HG03558 (cell line): Measurements from ENCODE around the gene ARHGAP5.

ENCODE experiments used
- ATAC-seq: cut with Tn5 transposase; IDR thresholded peaks from one replicate; pipeline ENCODE4 v1.9.1; 2021; ENCODE audit warnings: moderate number of reproducible peaks; ENCODE audit not compliant: unreplicated experiment; ENCODE audit errors: extremely low read depth

Gene ARHGAP5

DNA sequence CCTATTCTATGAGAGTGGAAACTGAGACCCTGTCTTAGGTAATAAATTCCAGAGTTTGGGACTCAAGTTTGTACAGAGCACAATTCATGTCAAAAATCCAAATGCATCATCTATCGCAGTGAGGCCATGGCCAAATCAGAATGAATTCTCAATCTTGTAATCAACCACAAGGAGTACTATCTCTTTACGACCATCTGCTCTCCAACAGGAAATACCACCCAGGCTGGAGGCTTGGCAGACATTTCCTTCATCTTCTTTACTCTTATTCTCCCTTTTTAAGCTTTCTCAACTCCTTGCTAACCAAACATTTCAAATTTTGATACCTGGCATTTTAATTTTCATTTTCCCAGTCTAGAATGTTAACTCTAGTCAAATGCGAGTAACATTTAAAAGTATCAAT, 92.1 kb downstream of the ARHGAP5 start:
- ATAC-seq: no peak

DNA sequence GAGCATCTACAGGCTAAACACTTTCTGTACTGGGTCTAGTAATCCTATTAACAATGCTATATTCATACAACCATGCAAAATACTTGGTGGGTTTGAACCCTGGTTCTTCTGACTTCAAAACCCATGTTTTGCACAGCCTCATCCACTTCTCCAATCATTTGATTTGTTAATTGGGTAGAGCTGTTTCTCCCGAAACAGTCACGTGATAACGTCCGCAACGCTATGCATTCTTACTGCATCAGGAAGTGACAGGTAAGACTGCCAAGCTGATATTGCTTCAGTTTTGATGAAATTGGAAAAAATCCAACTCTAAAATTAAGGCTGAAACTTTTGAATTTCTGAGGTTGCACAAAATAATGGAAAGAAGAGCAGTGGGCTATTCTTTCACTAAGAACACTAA, 94.4 kb downstream of the ARHGAP5 start:
- ATAC-seq: no peak

DNA sequence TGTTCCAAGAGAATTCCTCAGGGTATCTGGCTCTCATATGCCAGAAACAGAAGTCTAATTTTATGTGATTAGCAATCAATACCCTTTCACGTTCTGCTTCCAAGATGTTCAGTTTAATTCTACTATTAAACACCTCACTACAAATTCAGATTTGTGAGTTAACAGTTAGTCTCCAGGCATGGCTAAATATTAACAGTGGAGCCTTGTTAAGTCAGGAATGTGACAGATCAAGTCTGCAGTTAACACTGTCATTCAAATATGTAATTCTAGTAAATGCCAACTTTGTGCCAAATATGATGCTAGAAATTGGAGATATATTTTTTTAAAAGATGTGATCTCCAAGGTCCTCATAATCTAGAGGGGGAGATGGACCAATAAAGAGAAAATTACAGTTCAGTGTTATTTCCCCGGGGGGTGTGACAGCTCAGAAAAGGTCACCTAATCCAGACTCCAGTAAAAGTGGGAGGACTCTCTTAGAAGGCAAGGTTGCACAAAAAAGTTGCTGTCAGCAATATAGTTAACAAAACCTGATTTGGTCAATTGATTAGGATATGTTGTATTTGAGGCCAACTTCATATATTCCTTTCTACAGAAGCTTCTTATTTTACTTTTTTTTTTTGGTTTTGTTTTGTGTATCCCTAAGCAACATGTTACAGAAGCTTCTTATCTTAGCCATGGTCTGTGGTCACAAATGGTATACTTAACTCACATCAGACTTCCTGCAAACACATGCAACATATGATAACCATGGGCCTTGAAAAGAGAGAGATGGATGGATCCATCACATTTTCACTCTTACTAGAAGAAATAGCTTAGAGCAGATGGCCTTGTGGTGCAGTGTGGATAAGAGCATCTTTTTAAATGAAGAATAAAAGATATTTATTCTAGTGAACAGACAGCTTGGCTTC, 106.3 kb downstream of the ARHGAP5 start:
- ATAC-seq: no peak

DNA sequence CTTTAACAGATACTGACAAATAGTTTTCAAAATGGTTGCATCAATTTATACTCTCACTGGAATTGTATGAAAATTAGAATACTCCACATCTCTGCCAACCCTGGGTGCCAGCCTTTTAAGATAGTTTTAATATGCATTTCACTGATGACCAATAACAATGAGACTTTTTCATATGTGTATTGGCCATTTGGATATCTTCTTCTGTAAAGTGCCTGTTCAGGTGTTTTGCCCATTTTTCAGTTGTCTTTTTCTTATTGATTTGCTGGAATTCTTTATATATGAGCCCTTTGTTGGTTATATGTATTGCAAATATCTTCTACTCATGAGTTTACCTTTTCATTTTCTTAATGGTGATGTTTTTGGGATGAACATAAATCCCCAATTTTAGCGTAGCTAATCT, 108.0 kb downstream of the ARHGAP5 start:
- no peak for ATAC-seq

DNA sequence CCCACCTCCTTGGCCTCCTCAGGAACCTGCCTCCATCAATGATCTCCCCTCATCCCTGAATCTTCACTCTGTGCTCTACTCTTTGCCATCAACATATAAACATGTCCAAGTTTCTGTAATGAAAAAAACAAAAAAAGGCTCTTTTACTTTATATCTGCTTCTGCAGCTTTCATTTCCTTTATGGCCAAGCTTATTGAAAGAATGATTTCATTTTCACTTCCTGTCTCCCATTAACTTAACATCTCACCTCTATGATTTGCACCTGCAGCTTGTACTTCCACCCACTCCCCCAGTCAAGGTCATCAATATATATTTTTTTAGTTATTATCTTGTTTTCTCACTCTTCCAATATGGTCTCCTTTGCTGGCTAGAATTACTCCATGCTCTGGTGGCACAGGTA, 109.1 kb downstream of the ARHGAP5 start:
- ATAC-seq: peak; percentile 62

DNA sequence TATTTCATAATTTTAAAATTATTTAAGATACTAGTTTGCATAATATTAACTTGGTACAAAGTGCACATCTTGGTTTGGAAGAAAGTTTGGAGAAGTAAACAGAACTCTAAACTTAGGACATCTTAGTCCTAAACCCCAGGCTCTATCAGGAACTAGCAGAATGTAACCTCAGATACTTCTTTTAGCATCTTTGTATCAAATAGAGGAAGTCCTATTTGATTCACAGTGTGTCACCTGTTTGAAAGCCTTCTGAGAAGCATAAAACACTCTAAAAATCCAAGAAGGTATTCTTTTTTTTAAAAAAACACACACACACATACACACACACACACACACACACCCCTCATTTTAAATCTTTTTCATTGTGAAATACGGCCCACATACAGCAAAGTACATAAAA, 112.7 kb downstream of the ARHGAP5 start:
- no peak for ATAC-seq

DNA sequence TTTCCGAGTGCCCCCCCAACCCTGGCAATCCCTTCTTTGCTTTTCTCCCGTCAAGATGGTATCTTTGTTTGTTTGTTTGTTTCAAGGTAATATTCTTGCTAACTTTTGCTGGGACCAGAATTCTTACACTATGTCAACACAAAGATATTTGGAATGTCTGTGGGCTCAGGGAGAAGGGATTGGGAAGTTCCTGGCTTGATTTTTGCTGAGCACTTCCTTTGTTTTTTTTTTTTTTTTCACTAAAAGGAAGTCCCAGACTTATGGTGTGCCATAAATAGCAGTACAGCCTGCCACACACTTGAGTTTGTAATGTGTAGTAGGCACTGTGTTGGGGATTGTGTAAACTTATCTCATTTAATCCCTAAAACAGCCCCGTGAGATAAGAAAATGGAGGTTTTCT, 113.6 kb downstream of the ARHGAP5 start:
- no peak for ATAC-seq

DNA sequence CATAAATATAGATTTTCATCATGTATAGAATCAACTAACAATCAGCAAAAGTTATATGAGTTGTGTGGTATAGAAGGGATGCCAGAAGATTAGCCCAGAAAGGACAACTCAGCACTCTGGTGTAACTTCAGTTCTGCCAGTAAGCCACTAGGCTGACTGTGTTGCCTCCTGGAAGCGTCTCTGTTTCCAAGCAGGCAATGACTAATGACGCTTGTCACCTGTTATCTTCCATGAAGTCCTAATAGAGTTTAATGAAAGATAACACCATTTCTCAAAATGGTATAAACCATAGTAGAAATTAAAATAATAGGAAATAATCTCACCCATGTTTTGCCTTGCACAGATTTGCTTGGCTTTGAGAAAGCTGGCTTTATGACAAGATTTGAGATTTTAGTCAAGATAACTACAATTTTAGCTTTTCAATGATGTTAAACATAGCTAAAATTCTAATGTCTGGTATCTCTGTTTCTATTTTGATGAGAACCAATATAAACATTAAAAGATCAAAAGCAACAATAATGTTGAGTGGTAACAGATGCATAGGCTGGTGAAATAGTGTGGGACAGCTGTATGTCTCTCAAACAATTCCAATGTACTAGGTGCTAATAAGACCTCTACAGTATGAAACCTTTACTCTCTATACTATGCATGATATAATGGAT, 115.7 kb downstream of the ARHGAP5 start:
- no peak for ATAC-seq

DNA sequence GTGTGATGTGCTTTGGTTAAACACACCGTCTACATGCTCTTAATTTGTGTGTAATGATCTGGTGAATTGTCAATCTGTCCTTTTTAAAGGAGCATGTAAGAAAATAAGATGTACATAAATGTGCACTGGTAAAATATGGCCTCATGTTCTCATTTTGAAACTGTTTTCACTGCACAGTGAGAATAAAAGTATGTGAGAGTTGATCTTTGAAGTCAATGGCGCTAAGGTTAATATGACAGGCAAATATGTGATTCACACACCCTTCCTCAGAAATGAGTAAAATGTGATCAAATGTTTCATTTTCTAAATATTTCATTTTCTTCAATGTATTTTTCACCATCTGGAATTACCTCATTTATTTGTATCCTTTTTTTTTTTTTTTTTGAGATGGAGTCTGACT, 116.4 kb downstream of the ARHGAP5 start:
- no peak for ATAC-seq

DNA sequence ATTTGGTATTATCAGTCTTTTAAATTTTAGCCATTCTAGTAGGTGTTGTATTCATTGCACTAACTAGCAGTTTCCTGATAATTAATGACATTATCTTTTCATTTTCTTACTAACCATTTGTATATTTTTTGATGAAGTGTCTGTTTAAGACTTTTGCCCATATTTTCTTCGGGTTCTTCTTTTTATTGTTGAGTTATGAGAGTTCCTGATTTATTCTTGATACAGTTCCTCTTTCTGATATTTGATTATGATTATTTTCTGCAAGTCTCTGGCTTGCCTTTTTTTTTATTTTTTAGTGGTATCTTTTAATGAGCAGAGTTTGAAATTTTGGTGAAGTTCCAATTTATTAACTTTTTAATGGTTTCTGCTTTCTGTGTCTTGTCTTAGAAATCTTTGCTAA, 118.5 kb downstream of the ARHGAP5 start:
- no peak for ATAC-seq

DNA sequence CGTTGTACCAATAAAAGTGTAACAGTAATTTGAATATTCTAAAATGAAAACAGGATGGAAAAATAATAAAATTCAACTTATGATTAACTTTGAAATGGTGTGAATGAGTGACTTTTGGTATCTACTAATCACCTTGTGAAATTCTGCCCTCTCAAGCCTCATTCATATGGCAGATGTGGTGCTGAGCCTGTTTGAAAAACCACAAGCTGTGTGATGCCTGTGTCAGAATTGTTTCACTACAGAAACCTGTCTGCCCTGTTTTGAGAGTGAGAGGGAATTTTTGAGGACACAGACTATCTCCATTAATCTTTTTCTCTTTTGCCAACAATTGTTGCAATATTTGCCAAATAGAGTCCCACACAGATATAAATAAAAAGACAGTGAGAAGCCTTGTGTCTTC, 120.8 kb downstream of the ARHGAP5 start:
- no peak for ATAC-seq

DNA sequence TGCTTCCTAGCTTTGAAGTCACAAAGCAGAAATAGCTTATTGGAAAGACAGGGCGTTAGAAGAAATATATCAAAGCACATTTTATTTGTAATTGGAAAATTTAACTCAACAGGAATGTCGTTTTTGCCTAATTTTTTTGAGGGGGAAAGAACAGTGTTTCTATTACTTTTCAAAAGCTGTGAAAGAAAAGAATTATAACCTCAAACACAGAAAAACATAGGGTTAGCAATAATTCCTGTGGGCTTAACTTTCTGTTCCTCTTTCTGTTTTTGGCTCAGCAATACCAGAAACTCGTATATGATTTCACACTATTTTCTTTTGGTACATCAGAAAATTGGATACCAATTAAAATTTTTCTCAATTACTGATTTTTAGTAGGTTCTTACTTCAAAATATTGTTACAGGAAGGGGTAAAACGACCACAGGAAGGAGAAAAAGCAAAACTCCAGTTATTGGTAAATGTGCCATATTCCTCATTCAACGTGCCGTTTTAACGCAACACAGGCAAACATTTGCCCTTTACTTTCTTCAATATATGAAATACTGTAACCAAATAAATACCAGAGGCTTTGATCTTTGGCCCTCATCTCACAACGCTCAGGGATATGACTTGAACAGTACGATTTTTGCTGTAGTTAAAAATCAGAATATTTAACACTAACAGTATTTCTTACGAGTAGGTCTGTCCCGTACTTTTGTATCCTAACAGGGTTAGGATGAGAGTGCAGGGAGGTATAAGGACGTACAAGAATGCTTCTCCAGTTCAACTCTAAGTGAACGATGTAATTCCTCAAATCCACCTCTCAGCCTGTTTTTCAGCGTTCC, 123.5 kb downstream of the ARHGAP5 start:
- no peak for ATAC-seq

DNA sequence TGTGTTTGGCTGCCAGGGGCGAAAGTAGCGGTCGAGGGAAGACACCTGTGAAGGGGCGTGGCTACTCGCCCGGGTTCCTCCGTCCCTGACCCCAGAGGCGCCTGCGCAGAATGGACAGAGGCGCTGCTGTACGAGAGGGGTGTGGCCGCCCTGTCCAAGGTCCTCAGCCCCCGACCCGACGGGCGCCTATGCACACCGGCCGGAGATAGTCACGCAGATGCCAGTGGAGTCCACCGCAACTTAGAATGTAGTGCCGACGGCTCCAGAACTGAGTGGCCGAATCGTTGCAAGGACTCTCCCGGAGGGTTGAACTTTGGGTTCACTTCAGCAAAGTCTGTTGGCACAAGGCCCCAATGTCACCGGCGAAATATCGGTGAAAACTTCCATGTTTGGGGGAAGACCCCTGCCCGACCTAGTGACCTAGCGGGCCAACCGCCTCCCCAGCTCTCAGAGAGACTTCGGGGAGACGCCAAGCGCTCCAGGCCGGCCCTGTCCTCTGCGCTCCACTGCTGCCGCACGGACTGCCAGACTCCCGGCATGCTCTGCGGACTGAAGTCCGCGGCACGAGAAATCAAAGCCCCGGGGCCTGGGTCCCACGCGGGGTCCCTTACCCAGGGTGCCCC, 124.2 kb downstream of the ARHGAP5 start:
- ATAC-seq: peak; percentile 33

DNA sequence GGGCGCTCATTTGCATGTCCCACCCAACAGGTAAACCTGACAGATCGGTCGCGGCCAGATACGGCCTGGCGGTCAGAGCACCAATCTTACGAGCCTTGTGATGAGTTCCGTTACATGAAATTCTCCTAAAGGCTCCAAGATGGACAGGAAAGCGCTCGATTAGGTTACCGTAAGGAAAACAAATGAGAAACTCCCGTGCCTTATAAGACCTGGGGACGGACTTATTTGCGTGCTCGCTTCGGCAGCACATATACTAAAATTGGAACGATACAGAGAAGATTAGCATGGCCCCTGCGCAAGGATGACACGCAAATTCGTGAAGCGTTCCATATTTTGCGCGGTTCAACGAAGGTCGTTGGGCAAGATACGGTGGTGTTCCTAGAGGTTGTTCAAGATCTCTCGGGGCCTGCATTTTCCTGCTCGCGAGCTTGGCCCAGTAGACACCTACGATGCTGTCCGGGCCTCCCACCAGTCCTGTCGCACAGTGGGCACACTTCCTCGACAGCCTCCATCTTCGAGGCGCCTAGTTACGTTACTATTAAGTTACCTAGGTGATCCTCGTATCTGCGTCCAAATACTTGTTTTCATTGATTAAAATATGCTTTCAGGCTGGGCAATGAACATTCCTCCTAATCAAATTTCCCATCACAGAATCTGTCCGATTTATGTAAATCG, 124.8 kb downstream of the ARHGAP5 start, which contains the start of gene RNU6-7:
Gene RNU6-7 (plus strand): TSS at position 230 of the 675 bp plus-strand sequence.
- ATAC-seq: no peak

DNA sequence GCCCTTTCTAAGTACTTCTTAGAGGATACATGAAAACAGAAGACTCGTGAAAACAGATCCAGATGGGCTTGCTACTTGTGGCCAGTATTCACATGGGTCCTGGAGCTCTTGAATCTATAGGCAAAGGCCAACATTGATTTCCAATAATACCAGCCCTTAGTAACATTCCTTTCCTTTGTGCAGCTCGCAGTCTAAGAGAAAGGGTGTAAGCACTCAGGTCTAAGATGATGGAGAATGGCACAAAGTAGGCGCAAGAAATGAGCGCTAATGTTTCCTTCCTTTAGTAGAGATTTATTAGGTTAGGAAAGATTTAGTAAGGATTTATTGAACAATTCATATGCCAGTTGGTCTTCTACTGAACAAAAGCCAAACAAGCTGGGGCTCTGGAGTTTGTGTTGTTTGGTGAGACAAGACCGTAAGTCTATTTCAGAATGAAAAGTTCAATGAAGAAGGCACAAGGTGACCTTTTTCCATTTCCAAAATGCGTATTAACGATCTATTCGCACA, 125.4 kb downstream of the ARHGAP5 start:
- ATAC-seq: no peak

DNA sequence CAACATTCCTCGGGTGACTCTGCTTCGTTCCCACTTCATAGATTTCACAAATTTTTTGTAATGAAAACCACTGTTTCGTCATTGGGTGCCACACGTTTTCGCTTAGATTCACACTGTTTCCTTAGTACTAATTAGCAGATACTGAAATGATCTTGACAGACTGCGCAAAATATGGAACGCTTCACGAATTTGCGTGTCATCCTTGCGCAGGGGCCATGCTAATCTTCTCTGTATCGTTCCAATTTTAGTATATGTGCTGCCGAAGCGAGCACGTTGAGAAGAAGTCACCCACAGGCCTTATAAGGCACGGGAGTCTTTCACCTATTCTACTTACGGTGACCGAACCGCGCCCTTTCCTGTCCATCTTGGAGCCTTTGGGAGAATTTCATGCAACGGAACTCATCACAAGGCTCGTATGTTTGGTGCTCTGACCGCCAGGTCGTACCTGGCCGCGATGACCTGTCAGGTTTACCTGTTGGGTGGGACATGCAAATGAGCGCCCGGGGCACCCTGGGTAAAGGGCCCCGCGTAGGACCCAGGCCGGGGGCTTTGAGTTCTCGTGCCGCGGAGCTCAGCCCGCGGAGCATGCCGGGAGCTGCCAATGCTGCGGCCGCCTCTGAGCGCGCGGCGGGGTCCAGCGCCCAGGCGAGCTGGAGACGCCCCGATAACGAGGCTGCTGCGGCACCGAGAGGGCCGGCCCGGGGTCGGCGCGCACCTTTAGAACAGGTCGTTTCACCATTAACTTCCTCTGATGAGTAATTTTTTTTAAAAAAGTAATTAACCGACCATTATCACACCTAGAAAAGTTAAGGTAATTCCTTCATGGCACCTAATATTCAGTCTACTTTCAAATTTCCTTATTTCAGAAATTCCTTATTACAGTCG, 126.1 kb downstream of the ARHGAP5 start, which contains the start of gene RNU6-8:
Gene RNU6-8 (minus strand): TSS at position 272 of the 885 bp plus-strand sequence.
- peak; percentile 44 for ATAC-seq

DNA sequence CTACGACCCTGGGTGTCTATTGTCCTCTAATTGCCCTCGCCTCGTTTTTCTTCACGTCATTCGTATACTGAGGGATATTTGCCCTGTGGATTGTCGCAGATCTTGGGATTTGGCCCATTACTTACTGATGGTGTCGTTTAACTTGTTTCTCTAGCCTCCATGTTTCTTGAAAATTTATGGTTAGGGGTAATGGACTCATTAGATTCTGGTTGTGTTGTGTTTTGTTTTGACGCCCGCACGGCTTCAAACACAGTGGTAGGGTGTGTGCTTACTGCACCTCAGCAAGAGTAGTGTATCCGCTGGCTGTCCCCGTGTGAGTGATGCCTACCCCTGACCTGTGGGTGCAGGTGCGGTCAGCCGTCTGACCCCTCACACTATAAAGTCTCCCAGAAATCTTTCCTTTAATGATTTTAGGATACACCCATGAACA, 126.8 kb downstream of the ARHGAP5 start:
- no peak for ATAC-seq

DNA sequence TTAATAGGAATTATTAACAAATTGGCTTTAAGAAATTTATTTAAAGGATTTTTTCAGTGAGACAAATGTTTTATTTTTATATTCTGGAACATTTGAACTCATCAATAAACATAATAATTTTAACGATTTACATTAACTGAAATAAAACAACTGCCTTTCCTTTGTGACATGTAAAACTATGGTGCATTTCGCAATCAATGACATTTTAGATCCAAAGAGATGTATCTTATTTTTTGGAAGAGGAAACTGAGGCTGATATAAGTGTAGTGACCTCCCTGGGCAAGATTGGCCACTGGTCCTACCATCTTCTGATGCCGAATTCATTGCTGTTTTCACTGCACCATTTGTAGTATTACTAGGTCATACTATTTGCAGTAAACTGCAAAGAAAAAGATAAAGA, 128.4 kb downstream of the ARHGAP5 start:
- no peak for ATAC-seq
